Central memory CD8-positive, alpha-beta T cell (primary cell): ENCODE results near the gene TTR.

Source experiments
- ATAC-seq: fragments of 150-1000 bp; cut with Tn5 transposase; replicated peaks from 2 replicates; pipeline ENCODE4 v1.10.0; 2022; ENCODE audit warnings: mild to moderate bottlenecking, moderate FRiP score, moderate number of reproducible peaks; ENCODE audit not compliant: poor library complexity, severe bottlenecking; ENCODE audit errors: extremely low read depth
- DNase-seq, 2 donors: peaks; one replicate each; pipeline ENCODE4 v3.0.0; 2021; ENCODE audit warnings: low spot score in 2 of 2
- H3K27ac Mint-ChIP-seq: one replicate; pipeline ENCODE4 v1.8.0; 2022; ENCODE audit warnings: low read depth, mild to moderate bottlenecking, moderate library complexity, mixed read lengths
- H3K27me3 Mint-ChIP-seq: one replicate; pipeline ENCODE4 v1.8.0; 2022; ENCODE audit warnings: mixed read lengths
- H3K36me3 Mint-ChIP-seq: one replicate; pipeline ENCODE4 v1.8.0; 2022; ENCODE audit warnings: mild to moderate bottlenecking, moderate library complexity, mixed read lengths; ENCODE audit not compliant: insufficient read depth
- H3K4me1 Mint-ChIP-seq: one replicate; pipeline ENCODE4 v1.8.0; 2022; ENCODE audit warnings: mixed read lengths
- H3K4me3 Mint-ChIP-seq: one replicate; pipeline ENCODE4 v1.8.0; 2022; ENCODE audit warnings: mild to moderate bottlenecking, moderate library complexity, mixed read lengths
- H3K9me3 Mint-ChIP-seq: one replicate; pipeline ENCODE4 v1.8.0; 2022; ENCODE audit warnings: mixed read lengths

The TTR gene

DNA sequence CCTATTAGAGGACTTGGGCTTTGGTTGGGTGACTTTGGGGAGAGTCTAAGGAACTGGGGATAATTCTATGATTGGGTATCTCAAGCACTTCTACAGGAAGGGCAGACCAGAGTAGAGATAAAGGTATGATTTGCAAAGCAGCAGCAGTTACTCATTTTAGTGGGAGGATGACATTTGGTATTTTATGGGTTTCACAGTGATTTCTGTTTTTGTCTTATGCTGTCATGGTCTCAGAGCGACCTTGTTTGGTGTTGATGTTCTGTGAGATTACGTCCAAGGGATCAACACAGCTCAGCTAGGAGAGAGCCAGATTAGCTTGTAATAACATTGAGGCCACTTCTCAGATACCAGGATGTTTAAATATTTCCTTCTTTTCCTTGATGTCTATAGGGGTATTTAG is 18.2 kb downstream of the TTR start:
- no peaks in the 10 kb centered on the region for H3K4me1 Mint-ChIP-seq
- no peaks in the 10 kb centered on the region for H3K9me3 Mint-ChIP-seq
- no peaks in the 10 kb centered on the region for H3K27me3 Mint-ChIP-seq
- no peak overlapping the region for H3K27ac Mint-ChIP-seq
- no peak overlapping the region for H3K4me3 Mint-ChIP-seq
- H3K36me3 Mint-ChIP-seq = no peaks in the 10 kb centered on the region
- DNase-seq = no peak
- no peak for ATAC-seq

DNA sequence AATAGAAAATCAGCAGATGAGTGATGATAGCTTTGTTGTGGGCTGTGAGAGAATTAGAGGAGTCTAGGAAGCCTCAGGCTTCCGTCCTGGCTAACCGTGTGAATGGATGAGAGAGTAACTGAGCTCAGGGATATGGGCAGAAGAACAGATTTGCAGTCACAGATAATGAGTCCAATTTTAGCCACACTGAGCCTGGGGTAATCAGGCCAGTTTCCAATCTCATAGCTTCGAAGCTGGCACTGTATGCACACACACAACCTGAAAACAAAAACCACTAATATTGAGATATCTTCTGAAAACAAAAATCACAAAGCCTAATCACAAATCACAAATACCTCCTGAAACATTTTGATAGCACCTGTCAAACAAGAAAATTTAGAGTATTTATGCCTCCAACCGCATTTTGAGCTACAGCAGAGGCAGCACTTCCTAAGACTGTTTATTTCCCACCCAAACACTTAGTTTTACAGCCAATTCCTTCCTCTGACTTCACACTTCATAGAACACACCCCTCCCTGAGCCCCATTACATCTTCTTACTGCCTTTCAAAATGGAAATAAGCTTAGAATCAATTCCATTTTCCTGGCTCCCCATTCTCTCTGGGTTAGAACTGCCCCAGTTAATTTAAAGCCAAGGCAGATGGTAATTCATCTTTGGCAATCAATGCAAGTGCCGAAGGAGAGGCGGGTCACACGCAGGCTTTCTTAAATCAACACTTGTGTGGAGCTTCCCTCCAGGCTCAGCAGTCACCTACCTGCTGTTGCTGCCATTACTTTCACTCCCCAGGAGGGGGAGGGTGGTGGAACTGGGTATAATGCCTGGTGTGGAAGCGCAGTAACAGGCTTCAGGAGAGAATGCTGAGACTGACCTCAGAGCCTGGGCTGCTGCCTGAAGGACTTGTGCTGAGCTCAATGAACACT is 18.9 kb downstream of the TTR start:
- H3K4me1 Mint-ChIP-seq = no peaks in the 10 kb centered on the region
- DNase-seq (no peak), ATAC-seq (no peak)
- H3K4me3 Mint-ChIP-seq = no peak overlapping the region
- H3K27ac Mint-ChIP-seq = no peak overlapping the region
- H3K9me3 Mint-ChIP-seq = no peaks in the 10 kb centered on the region
- H3K36me3 Mint-ChIP-seq = no peaks in the 10 kb centered on the region
- no peaks in the 10 kb centered on the region for H3K27me3 Mint-ChIP-seq

DNA sequence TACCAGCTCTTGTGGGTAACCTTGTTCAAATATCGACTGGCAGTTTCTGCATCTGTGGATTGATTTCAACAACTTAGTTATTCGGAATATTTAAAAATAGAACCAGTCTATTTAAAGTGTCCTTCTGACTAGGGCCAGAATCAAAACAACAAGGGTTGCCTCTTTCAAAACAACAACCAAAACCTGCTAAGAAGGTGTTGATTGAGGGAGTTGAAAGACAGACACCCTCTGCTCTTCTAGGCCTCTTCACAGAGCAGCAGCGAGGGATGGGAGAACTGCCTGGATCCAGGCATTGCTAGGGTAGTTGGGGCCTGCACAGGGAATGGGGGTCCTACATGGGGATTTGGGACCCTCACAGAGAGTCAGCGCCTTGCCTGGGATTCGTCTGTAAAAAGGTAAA is 19.8 kb downstream of the TTR start:
- Mint-ChIP-seq H3K4me1 (no peaks in the 10 kb centered on the region), H3K9me3 (no peaks in the 10 kb centered on the region), H3K27me3 (no peaks in the 10 kb centered on the region), H3K4me3 (no peak overlapping the region), H3K36me3 (no peaks in the 10 kb centered on the region), H3K27ac (no peak overlapping the region)
- ATAC-seq = no peak
- no peak for DNase-seq

DNA sequence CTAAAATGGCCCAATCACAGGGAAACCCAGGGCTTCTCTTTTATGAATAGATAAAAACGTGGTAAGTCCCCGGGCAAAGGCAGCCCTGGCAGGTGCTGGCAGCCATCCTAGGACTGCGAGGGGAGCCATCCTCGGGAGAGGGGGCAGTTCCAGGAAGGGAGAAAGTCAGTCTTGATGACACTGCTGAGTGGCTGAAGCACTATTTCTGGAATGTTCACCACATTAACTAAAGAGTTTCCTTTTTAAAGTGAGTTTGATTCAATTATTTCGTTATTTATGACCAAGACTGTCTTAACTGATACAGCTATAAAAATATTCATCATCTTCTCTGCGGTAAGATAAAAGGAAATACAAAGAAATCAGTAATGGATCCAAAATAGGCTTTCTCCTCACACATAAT is 20.4 kb downstream of the TTR start:
- Mint-ChIP-seq H3K36me3 (no peaks in the 10 kb centered on the region), H3K27ac (no peak overlapping the region), H3K4me3 (no peak overlapping the region), H3K4me1 (peaks cover 3% of the 10 kb centered on the region), H3K9me3 (no peaks in the 10 kb centered on the region), H3K27me3 (no peaks in the 10 kb centered on the region)
- DNase-seq = no peak
- no peak for ATAC-seq

DNA sequence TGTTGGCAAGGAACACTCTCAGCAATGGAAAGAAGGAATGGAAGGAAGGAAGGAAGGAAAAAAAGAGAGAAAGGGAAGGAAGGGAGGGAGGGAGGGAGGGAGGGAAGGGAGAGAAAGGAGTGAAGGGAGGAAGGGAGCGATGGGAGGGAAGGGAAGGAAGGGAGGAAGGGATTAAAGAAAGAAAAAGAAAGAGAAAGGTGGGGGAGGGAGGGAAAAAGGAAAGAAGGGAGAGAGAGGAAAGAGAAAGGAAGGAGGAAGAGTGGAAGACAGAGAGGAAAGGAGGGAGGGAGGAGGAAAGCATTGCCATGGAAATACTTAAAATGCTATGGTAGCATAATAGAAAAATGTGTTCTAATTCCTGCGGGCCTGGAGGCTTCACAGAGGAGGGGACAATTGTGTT is 22.4 kb downstream of the TTR start:
- H3K9me3 Mint-ChIP-seq = no peaks in the 10 kb centered on the region

DNA sequence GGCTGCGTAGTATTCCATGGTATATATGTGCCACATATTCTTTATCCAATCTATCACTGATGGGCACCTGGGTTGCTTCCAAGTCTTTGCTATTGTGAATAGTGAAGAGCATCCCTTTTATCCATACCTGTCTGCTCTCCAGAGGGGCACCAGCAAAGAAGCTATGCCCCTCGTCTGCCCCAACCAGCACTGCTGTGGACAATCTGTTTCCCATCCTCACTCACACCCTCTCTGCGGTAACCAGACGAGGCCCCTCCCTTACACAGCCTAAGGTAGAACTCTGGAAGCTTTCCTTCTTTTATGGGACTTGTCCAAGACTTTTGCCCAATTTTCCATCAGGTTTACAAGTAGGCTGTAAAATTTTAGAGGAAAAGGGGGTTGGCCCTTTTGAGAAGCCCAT is 24.9 kb downstream of the TTR start:
- no peak overlapping the region for H3K4me3 Mint-ChIP-seq
- ATAC-seq = no peak
- no peaks in the 10 kb centered on the region for H3K9me3 Mint-ChIP-seq
- no peak overlapping the region for H3K27ac Mint-ChIP-seq
- H3K4me1 Mint-ChIP-seq = peaks cover 5% of the 10 kb centered on the region
- no peak for DNase-seq
- peaks cover 1% of the 10 kb centered on the region for H3K36me3 Mint-ChIP-seq
- H3K27me3 Mint-ChIP-seq = peaks cover 16% of the 10 kb centered on the region

More for the DNA sequence above, 22.4 kb downstream of the TTR start:
- H3K27ac Mint-ChIP-seq = no peak overlapping the region
- ATAC-seq (no peak), DNase-seq (no peak)
- H3K36me3 Mint-ChIP-seq = peaks cover 1% of the 10 kb centered on the region
- peaks cover 12% of the 10 kb centered on the region for H3K27me3 Mint-ChIP-seq
- no peak overlapping the region for H3K4me3 Mint-ChIP-seq
- H3K4me1 Mint-ChIP-seq = peaks cover 5% of the 10 kb centered on the region

DNA sequence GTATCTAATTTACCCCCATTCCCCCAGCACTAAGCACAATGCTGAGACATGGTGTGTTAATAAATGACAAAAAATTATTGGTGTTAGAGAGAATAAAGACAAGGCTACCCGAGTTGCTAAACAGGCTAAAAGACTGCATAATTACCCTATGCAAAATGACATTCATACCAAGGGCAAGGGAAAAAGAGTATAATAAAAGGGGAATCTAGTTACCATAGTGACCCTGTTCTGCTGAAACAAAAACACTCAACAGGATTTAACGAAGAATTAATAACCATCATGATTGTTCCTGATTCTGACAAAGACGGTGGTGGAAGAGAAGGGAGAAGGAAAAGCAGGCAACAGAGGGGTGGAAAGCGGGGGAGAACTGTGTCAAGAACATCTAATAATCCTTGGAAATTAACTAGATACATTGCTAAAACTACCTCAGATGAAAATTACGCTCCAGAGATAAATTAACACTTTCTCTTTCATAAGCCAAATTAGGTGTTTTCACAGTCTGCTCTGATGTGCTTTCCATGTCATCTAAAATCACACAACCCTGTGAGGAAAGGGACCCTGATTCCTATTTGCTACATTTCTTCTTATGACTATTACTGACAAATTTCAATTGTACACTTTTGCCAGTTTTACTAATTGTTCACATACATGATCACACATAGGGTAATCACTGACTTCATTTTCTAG is 25.5 kb downstream of the TTR start:
- H3K9me3 Mint-ChIP-seq = no peaks in the 10 kb centered on the region
- peaks cover 5% of the 10 kb centered on the region for H3K4me1 Mint-ChIP-seq
- H3K4me3 Mint-ChIP-seq = no peak overlapping the region
- peaks cover 16% of the 10 kb centered on the region for H3K27me3 Mint-ChIP-seq
- ATAC-seq = no peak
- H3K27ac Mint-ChIP-seq = no peak overlapping the region
- H3K36me3 Mint-ChIP-seq = peaks cover 1% of the 10 kb centered on the region
- no peak for DNase-seq

DNA sequence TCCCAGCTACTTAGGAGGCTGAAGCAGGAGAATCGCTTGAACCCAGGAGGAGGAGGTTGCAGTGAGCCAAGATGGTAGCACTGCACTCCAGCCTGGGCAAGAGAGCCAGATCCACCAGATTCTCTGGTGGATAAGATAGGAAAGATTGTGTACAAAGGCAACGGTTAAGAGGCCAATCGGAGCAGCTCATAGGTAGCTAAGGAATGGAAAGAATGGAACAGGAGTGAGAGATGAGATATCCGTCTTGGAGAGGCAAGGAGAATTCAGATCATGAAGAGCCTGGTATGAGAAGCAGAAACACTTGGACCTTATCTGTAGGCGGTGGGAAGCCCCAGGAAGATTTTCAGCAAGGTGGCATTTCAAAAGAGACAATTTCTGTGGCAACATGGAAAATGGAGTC is 27.1 kb downstream of the TTR start:
- Mint-ChIP-seq H3K27ac (no peak overlapping the region), H3K4me3 (no peak overlapping the region), H3K9me3 (no peaks in the 10 kb centered on the region), H3K27me3 (peaks cover 16% of the 10 kb centered on the region), H3K4me1 (peaks cover 5% of the 10 kb centered on the region), H3K36me3 (peaks cover 1% of the 10 kb centered on the region)
- DNase-seq (no peak), ATAC-seq (no peak)

DNA sequence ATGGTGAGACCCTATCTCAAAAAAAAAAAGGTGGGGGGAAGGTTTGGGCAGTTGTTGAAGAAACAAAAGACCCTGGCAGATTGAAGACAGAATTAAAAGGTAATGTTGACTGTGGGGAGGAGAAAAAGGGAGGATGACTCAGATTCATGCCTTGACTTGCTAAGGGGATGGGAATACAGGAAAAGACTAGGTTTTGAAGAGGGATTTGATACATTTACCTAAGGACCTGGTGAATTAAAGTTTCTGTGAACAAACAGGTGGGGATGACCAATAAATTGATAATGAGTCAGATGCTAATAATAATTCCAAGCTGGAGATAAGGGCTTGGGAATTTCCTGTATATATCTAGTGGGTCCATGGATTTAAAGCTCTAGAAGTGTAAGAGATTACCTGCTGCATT is 27.6 kb downstream of the TTR start:
- Mint-ChIP-seq H3K9me3 (no peaks in the 10 kb centered on the region), H3K4me1 (peaks cover 5% of the 10 kb centered on the region), H3K36me3 (peaks cover 1% of the 10 kb centered on the region), H3K4me3 (no peak overlapping the region), H3K27ac (no peak overlapping the region), H3K27me3 (peaks cover 16% of the 10 kb centered on the region)
- DNase-seq = no peak
- ATAC-seq = no peak

DNA sequence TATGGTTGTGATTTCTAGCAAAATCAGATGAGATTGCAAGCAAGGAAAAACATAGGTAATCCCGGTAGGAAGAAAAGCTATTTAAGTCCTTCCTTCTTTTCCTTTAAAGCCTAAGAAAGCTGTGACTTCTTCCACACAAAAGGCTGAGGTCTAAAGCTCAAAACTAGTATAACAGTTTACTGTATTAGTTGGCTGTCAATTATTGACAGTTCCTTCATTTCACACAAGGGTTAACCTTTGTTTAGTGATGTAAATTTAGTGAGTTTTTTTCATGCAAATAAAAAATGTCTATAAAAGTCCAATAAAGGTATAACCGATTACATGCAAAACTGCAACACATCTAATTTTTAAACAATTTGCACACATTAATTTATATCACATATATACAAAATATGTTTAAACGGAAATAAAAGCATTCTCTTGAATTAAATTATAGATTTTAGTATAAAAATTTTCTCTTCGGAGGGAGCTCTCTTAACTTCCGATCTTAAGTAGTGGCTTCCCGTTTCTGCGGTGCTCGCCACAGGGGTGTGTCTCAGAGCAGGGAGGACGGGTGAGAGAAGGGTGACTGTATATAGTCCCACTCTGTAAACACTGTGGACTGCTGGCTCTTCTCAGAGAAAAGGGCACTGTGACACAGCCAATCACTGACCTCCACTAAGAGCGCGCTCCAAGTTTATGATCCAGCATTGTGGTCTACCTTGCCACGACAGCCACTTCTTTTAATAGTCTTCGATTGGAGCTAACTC is 33.4 kb downstream of the TTR start:
- H3K36me3 Mint-ChIP-seq = peaks cover 2% of the 10 kb centered on the region
- H3K4me1 Mint-ChIP-seq = peaks cover 6% of the 10 kb centered on the region
- no peaks in the 10 kb centered on the region for H3K9me3 Mint-ChIP-seq
- no peaks in the 10 kb centered on the region for H3K27me3 Mint-ChIP-seq
- no peak overlapping the region for H3K4me3 Mint-ChIP-seq
- H3K27ac Mint-ChIP-seq = no peak overlapping the region
- no peak for DNase-seq
- no peak for ATAC-seq

DNA sequence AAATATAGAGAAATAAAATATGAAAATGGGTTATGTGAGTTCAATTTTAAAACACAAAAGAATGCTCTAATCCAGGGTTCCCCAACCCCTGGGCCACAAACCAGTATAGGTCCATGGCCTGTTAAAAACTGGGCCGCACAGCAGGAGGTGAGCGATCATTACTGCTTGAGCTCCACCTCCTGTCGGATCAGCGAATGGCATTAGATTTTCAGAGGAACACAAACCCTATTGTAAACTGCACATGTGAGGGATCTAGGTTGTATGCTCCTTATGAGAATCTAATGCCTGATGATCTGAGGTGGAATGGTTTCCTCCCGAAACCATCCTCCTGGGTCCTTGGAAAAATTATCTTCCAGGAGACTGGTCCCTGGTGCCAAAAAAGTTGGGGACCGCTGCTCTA is 34.7 kb downstream of the TTR start:
- Mint-ChIP-seq H3K9me3 (no peaks in the 10 kb centered on the region), H3K27me3 (no peaks in the 10 kb centered on the region), H3K4me3 (no peak overlapping the region), H3K27ac (no peak overlapping the region), H3K4me1 (peaks cover 6% of the 10 kb centered on the region), H3K36me3 (peaks cover 2% of the 10 kb centered on the region)
- ATAC-seq (no peak), DNase-seq (no peak)

DNA sequence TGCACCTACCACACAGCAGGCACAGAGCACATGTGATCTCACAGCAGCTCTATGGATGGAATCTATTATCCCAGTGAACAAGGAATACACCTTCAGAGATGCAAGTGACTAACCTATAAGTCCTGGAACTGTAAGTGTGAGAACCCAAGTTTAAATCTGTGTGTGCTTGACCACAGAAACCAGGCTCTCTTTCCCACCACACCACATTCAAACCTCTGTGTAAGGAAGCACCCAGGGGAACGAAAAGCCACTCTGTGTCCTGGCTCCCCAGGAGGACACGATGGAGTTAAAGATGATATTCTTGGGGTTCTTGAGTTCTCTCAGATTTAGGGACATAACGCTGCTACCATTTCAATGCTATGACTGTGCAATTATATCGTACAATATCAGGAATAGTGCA is 38.9 kb downstream of the TTR start:
- Mint-ChIP-seq H3K9me3 (no peaks in the 10 kb centered on the region), H3K27me3 (no peaks in the 10 kb centered on the region), H3K4me3 (no peak overlapping the region), H3K27ac (no peak overlapping the region), H3K4me1 (peaks cover 29% of the 10 kb centered on the region), H3K36me3 (peaks cover 5% of the 10 kb centered on the region)
- DNase-seq = no peak
- no peak for ATAC-seq
